ENCODE data around the gene ARFRP1. TPM values are rescaled to one million over a fixed set of nuclear protein-coding genes. Genes with fewer than 3 reads are reported as not detected.

ARFRP1 gene
- total and polyA plus RNA-seq, 8 donors: 7.6 to 103 (median 35.9) TPM

- no peak for TF ChIP-seq POLR2AphosphoS5 (IDR thresholded peaks at IDR 0.05)
- no peak for TF ChIP-seq CTCF (IDR thresholded peaks at IDR 0.05)
- no peak for TF ChIP-seq POLR2A (IDR thresholded peaks at IDR 0.05)
- no peak for TF ChIP-seq EP300 (IDR thresholded peaks at IDR 0.05)
Observed at GRCh38 chr20:63744158-63744557, 36.4 kb upstream of the ARFRP1 start.

GRCh38 chr20:63743210-63743970 is 35.6 kb upstream of the ARFRP1 start:
- TF ChIP-seq POLR2AphosphoS5 (IDR thresholded peaks at IDR 0.05) (no peak), EP300 (IDR thresholded peaks at IDR 0.05) (no peak), POLR2A (IDR thresholded peaks at IDR 0.05) (no peak), CTCF (IDR thresholded peaks at IDR 0.05) (no peak)
- Histone ChIP-seq H3K27ac (no peak overlapping the region), H3K36me3 (peaks cover 8 to 37% (median 32%) of the 10 kb centered on the region in 4 donors), H3K4me3 (no peak overlapping the region), H3K27me3 (no peaks in the 10 kb centered on the region), H3K4me1 (peaks cover 20 to 38% (median 30%) of the 10 kb centered on the region in 4 donors), H3K9me3 (no peaks in the 10 kb centered on the region)
- 86 to 90% (median 89%) methylated on average over 31 of the region's 31 CpGs for WGBS, 5 donors
- DNase-seq: no peak
- intact Hi-C loops (cut with DNase I; ENCODE audit: low total_unique reads): no loop called here

More at GRCh38 chr20:63744158-63744557, 36.4 kb upstream of the ARFRP1 start:
- Histone ChIP-seq H3K4me3 (no peak overlapping the region), H3K4me1 (peaks cover 13 to 30% (median 22%) of the 10 kb centered on the region in 4 donors), H3K27me3 (no peaks in the 10 kb centered on the region), H3K27ac (no peak overlapping the region), H3K36me3 (peaks cover 8 to 38% (median 32%) of the 10 kb centered on the region in 4 donors), H3K9me3 (no peaks in the 10 kb centered on the region)
- no peak for DNase-seq
- intact Hi-C loops (cut with DNase I; ENCODE audit: low total_unique reads): no loop called here
- 65 to 81% (median 71%) methylated on average over 4 of the region's 4 CpGs for WGBS, 5 donors

- H3K27me3 ChIP-seq: peaks cover 0 to 2% (median 0%) of the 10 kb centered on the region in 3 donors
- TF ChIP-seq POLR2A (IDR thresholded peaks at IDR 0.05) (no peak), CTCF (IDR thresholded peaks at IDR 0.05) (no peak), POLR2AphosphoS5 (IDR thresholded peaks at IDR 0.05) (no peak), EP300 (IDR thresholded peaks at IDR 0.05) (no peak)
- WGBS, 5 donors: 87 to 96% (median 91%) methylated on average over 19 to 37 of the region's 37 CpGs
Observed at GRCh38 chr20:63742381-63743024, 34.7 kb upstream of the ARFRP1 start.

GRCh38 chr20:63741676-63742380 is 34.1 kb upstream of the ARFRP1 start:
- peaks cover 34 to 53% (median 46%) of the 10 kb centered on the region in 4 donors for H3K4me1 ChIP-seq
- TF ChIP-seq CTCF (IDR thresholded peaks at IDR 0.05) (no peak), EP300 (IDR thresholded peaks at IDR 0.05) (no peak)
- H3K27ac ChIP-seq: peak overlapping the region; percentile 83 to 97 (median 93)
- H3K4me3 ChIP-seq: peak overlapping the region; percentile 65 to 85 (median 68)
- peak in 1 of 2 donors; percentile 22 for DNase-seq
- peaks cover 0 to 6% (median 0%) of the 10 kb centered on the region in 3 donors for H3K27me3 ChIP-seq
- 76 to 82% (median 79%) methylated on average over 19 to 30 of the region's 30 CpGs for WGBS, 5 donors
- intact Hi-C loops (cut with DNase I; ENCODE audit: low total_unique reads): no loop called here
- H3K9me3 ChIP-seq: no peaks in the 10 kb centered on the region
- peaks cover 8 to 35% (median 29%) of the 10 kb centered on the region in 4 donors for H3K36me3 ChIP-seq

More at GRCh38 chr20:63742381-63743024, 34.7 kb upstream of the ARFRP1 start:
- Histone ChIP-seq H3K9me3 (no peaks in the 10 kb centered on the region), H3K4me3 (no peak overlapping the region), H3K36me3 (peaks cover 8 to 37% (median 30%) of the 10 kb centered on the region in 4 donors), H3K27ac (peak overlapping the region in 2 of 5 donors; percentile 7 to 93), H3K4me1 (peaks cover 29 to 47% (median 39%) of the 10 kb centered on the region in 4 donors)
- no peak for DNase-seq
- intact Hi-C loops (cut with DNase I; ENCODE audit: low total_unique reads): no loop called here

All from stomach (tissue), 9 donors.